ENCODE data around the gene ANTXR2.

The ANTXR2 gene

GRCh38 chr4:80065601-80066000, 7.4 kb downstream of the ANTXR2 start:
- no peak for DNase-seq

GRCh38 chr4:80062527-80062926, 10.5 kb downstream of the ANTXR2 start:
- DNase-seq, result no peak

DNA sequence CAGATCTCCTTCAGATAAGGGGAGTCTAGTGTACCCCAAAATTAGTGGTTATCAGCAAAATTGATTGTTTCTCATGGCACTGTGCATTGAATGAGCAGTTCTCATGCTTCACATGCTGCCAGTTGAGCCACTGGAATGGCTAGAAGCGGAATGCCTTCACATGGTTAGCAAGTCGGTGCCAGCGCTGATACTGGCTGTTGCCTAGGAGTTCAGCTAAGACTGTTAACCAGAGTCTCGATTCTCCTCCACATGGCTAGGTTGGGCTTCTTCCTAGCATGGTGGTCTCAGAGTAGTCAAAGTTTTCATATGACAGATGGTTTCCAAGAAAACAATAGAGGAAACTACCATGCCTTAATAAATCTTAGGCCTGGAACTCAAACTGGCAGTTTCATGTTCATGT, 12.2 kb downstream of the ANTXR2 start:
- no peak for DNase-seq

DNA sequence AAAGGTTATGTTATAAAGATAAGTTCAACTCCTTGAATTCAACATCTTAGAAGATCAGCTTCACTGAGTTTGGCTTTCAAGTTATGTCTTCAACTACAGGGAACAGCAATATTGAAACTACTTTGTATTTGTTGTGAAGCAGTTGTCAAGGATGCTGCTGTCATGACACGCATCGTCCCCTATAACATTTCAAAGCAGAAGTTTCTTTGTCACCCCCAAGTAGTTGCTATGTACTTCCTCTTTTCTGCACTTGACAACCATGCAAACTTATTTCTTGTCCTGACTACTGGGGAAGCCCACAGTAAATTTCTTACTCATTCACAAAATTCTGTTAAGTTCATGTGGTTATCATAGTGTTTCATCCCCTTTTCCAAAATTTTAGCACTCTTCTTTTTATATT, 14.3 kb downstream of the ANTXR2 start:
- DNase-seq, result no peak

- DNase-seq, result no peak
Measured at GRCh38 chr4:80054375-80054774, 18.7 kb downstream of the ANTXR2 start.

- DNase-seq, result no peak
Measured at GRCh38 chr4:80053140-80053910, 19.7 kb downstream of the ANTXR2 start.

DNA sequence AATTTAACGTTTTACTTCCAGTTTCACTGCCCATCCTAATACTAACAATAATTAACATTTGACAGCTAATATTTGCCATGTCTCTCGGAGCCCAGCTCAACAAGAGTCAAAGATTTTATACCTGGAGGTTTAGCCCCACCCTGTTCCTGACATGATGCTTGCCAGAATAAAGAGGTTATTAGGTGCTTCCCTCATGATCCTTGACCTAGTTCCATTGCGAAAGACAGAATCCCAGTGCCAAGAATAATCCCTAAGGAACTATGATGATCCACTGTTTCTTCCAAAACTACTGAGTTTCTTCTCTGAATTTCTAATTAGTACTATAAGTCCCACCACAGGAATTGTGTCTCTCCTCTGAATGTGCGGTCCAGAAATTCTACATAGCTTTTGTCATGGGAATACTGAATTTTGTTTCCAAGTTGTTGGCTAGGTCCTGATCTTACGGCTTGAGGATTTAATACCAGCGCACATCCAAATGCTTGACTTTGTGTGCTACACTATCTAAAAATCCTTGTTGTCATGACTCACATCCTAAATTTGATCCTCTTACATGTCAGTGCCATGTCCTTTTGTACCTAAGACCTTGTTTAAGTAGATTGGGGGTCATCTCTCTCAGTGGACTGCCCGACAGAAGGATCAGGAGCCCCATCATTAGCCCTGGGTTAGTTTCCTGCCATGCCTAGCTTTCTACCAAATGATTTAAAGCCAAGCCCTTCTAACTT, 23.1 kb downstream of the ANTXR2 start:
- no peak for DNase-seq

DNA sequence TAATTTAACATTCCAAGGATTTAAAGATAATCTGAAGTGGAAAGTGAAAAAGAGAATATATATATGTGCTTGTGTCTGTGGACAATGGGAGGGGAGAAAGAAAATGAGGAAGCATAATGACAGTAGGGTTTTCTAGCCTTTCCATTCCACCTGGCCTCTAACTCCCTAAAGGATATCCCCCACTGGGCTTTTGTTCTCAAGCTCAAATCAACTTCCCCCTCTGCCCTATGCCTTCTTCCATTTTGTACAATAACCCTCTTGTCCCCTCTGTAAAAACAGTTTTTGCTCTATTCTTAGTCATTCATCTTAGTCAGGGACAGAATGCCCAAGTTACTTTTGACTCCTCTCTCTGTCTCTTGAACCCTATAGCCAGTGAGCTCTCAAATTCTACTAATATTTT, 23.6 kb downstream of the ANTXR2 start:
- no peak for DNase-seq

DNA sequence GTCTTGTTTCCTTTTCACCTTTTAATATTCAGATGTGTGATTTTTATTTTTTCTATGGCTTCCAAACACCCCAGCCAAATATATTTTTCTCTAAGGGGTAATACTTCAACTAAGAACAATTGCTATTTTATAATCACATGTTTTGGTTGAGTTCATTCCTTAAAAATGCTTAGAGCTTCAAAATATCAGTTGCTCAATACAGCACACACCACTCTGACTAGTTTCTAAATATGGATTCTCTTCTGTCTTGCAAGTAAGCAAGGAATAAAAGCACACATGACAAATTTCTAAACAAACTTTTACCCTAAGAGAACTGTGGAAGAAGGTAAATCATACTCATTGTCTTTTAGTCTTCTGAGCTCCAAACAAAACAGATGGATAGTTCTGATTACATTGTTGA, 27.2 kb downstream of the ANTXR2 start:
- DNase-seq, result no peak

DNA sequence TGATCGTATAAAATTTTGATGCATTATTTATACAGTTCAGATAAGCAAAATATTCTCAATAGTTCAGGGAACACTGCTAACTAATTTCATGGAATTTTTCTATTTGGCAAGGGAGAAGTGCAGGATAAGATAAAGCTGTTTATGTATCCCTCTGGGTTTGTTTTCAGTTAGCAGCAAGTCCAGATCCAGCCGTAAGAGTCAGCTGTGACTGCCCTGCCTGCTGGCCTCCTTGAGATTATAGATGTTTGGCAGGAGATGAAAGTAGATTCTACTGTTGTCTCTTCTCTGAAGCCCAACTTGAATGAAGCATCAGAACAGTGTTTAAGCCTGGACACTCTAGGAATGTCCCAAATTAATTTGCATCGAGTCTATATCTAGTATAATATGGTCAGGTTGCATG, 29.5 kb downstream of the ANTXR2 start:
- no peak for DNase-seq

- DNase-seq, result no peak
Measured at GRCh38 chr4:80042821-80043220, 30.2 kb downstream of the ANTXR2 start.

DNA sequence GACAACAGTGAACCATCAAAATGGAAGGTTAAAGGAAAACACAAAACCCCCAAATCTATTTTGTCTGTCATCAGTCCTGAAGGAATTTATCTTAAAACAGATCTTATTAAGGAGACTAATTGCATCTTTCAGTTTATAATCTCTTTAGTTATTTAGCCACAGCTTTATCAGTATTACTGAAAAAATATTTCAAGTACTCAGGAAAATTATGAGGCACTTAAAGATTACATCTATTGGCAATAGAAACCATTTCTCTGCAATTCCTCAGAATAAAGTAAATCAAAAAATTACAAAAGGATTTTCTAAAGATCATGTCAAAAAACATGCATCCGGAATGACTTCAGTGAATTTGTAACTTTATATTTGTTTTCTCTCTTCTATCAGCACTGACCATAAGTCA, 35.2 kb downstream of the ANTXR2 start:
- DNase-seq, result no peak

DNA sequence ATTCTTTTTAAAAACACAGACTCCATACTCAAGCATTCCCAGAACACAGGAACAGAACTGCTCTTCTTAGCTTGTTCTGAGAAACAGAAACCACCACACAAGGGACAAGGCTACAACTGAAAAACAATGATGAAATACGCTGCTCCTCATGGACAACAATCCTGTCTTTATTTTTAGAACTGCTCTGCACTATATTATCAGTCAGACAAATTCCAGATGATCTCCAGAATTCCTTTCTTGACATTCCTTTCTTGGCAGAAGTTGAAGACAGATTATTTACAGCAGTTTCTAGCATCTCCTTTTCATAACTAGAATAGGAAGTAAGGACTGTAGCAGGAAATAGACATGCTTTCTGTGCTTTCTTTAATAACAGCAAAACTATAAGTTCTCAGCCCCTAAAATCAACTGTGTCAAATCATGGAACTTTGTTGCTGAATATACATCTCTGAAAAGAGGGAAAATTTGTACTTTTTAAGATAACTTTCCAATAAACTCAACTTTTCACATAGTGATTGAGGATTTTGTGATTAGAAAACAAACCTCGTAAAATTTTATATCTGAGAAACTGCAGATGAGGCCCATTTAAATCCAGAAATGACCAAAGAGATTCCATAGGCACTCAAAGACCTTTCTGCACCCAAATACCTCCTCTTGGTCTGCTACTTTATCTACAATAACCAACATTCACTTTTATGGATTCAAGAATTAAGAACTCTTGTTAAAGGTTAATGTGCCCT, 35.9 kb downstream of the ANTXR2 start:
- no peak for DNase-seq

GRCh38 chr4:80036306-80036705, 36.7 kb downstream of the ANTXR2 start:
- DNase-seq, result no peak

- DNase-seq, result no peak
Measured at GRCh38 chr4:80035336-80035735, 37.7 kb downstream of the ANTXR2 start.

DNA sequence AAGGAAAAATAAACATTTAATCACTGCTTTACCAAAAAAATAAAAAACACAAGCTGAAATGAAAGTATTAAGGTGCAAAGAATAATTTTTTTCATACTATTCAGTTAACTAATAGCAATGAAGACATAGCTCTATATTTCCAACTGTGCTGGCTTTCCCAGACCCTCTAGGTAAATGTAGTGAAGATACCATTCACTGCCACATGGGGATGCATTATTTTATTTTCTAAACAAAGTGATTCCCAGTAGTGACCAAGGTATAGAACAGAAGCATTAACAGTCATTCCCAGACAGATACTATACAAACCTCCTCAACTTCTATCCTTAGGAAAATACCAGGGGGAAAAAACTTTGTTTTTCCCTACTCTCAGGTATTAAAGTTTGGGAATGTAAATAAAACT, 39.4 kb downstream of the ANTXR2 start:
- DNase-seq, result no peak

GRCh38 chr4:80029364-80029763, 43.7 kb downstream of the ANTXR2 start:
- DNase-seq, result no peak

GRCh38 chr4:80027611-80028010, 45.4 kb downstream of the ANTXR2 start:
- no peak for DNase-seq

DNA sequence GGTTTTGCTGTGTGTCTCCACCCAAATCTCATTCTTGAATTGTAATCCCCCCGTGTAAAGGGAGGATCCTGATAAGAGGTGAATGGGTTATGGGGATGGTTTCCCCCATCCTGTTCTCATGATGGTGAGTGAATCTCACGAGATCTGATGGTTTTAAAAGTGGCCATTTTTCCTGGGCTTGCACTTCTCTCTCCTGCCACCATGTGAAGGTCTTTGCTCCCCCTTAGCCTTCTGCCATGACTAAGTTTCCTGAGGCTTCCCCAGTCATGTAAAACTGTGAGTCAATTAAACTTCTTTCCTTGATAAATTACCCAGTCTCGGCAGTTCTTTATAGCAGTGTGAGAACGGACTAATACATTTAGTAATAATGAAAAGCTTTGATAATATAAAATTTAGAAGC, 46.9 kb downstream of the ANTXR2 start:
- no peak for DNase-seq

GRCh38 chr4:80024335-80024734, 48.7 kb downstream of the ANTXR2 start:
- no peak for DNase-seq

DNA sequence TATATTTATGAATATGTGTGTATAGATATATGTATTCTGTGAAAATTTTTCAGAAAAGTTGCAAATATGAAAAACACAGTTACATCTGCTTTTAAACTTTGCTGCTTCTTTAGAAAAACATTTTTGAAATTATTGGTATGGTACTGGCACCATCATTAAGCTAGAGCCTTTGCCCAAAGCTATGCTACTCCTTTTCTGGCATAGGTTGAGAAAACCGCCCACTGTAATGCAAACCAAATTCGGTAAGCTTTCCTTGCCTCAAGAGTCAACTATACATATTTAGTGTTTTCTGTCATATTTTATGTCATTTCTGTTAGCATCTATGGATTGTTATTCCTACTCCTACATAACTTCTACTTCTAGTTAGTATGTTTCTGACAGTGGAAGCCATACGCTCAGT, 50.7 kb downstream of the ANTXR2 start:
- DNase-seq, result no peak

DNA sequence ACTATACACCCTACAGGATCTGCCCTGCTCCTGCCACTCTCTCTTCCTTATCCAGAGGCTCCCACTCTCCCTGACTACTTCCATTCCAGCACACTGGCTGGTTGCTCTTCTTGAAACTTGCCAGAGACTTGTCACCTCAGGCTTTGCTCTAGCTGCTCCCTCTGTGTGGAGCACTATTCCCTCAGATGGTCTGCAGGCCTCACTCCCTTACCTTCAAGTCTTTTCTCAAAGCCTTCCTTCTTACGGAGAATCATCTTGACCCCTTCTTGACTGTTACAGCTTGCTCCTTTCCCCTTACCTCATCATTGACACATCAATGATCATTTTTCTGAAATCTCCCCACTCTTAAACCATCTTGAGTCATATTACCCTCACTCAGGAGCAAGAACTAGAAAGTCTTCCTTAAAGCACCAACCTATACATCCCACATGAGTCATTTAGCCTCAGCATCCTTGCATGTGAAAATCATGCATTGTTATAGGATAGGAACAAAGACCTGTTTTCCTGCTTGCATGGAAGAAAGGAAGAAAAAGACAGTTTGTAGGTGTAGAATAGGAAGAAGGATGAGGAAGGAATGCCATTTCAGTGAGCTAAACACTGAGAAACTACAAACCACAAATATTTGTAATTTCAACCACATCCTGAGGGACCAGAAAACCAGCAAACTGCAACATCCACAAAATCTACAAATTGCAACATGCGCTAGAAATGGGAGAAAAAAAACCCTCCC, 55.7 kb downstream of the ANTXR2 start:
- DNase-seq, result no peak

DNA sequence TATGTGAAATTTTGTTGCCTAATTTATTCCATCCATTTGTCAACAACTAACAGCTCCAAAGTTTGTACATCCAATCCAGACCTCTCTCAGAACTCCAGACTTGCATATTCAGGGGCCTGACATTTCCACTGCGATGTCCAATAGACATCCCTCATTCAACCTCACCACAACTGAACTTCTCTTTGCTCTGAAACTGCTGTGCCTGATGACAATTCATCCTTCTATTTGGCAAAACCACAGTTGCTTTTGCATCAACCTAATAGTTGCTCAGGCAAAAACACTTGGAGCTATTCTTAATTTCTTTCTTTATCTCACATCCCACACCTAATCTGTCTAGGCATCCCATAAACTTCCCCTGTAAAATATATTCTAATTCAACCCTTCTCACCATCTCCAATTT, 56.5 kb downstream of the ANTXR2 start:
- DNase-seq, result no peak

Measured in stimulated activated CD4-positive, alpha-beta T cell treated with anti-CD3 and anti-CD28 coated beads, Interleukin-15, amount 100 ng/mL, for 24 hours (primary cell).